ENCODE results near the gene PRAMEF20.
"Not testable (repeated sequence)": the region's sequence is repeated elsewhere in the genome, so short reads cannot be mapped to it uniquely, and the experiment has no call there.

PRAMEF20 gene

DNA sequence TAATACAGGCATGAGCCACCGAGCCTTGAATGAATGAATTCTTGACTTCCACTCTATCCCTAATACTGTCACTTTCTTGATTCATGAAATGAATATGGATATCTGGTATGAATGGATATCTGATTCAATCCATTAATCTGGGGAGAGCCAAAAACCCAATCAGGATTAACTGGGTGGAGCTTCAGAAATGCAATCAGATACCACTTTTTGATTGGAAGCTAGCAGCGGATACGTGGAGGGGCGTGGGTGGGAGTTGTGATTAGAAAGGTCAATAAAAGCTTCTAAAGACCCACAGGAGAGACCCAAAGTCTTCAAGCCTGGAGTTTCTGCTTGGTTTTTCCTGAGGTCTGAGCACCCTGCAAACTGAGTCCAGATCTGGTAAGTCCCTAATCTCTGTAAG lies at the start of gene PRAMEF20:
PRAMEF20 (plus strand) TSS at position 301 of the 400 bp plus-strand sequence. CDS start 5,905 bp downstream, outside the sequence.
- not testable (repeated sequence) for DNase-seq

- not testable (repeated sequence) for DNase-seq
Observed at GRCh38 chr1:13362364-13362763, 47.9 kb upstream of the PRAMEF20 start.

- DNase-seq: not testable (repeated sequence)
Observed at GRCh38 chr1:13364928-13365327, 45.3 kb upstream of the PRAMEF20 start.

DNA sequence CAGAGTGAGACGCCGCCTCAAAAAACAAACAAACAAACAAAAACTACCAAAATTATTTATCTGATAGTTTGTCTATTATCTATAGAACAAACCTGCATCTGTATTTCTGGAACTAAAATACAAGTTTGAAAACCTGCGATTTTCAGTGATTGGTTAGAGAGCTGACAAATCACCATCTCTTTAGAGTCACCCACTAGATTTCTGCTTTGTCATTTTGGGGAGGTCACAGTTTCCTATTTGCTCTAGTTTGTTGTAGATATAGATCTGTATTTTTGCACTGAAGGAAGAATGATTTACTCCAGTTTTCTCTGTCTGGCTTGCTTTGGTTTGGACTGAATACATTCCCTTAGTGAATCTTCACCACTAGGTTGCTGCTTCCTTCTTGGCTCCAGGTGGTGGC lies 43.7 kb upstream of the PRAMEF20 start:
- DNase-seq: not testable (repeated sequence)

DNA sequence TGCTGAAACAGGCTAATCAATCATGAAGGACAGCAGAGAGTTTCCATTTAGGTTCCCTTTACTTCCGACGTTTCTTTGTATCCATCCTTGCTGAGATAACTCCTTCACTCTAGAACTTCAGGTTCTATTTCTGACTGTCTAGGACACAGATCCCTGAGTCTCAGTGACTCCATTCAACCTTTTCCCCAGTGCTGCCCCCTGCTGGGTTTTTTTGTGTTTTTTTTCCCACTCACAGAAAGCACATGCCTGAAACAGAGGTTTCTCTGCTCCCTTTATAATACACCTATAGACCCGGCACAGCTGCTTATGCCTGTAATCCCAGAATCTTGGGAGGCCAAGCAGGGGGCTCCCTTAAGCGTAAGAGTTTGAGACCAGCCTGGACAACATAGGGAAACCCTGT lies 41.7 kb upstream of the PRAMEF20 start:
- not testable (repeated sequence) for DNase-seq

GRCh38 chr1:13378983-13379382 lies 31.3 kb upstream of the PRAMEF20 start:
- DNase-seq: not testable (repeated sequence)

GRCh38 chr1:13380380-13380779 lies 29.9 kb upstream of the PRAMEF20 start:
- DNase-seq: not testable (repeated sequence)

- not testable (repeated sequence) for DNase-seq
Observed at GRCh38 chr1:13389332-13389731, 20.9 kb upstream of the PRAMEF20 start, which contains the start of gene PRAMEF17. TSS of gene PRAMEF17 (plus strand) at chr1:13389632. CDS start at chr1:13389658, 26 bp downstream.

DNA sequence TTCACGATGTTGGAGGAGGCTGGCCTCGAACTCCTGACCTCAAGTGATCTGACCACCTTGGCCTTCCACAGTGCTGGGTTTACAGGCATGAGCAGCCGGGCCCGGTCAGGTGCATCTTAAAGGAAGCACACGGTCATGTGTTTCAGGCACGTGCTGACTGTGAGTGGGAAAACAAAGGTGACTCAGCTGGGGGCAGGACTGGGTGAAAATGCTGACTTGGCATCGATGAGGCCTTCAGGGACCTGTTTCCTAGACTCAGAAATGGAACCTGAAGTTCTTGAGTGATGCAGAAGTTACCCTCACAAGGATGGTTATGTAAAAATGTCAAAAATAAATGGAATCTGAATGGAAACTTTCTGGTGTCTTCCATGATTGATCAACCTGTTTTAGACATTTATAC lies 17.2 kb upstream of the PRAMEF20 start:
- DNase-seq: not testable (repeated sequence)

DNA sequence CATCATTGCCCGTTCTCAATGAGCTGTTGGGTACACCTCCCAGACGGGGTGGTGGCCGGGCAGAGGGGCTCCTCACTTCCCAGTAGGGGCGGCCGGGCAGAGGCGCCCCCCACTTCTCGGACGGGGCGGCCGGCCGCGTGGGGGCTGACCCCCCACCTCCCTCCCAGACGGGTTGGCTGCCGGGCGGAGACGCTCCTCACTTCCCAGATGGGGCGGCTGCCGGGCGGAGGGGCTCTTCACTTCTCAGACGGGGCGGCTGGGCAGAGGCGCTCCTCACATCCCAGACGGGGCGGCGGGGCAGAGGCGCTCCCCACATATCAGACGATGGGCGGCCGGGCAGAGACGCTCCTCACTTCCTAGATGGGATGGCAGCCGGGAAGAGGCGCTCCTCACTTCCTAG lies 15.5 kb upstream of the PRAMEF20 start:
- DNase-seq: not testable (repeated sequence)

- DNase-seq: not testable (repeated sequence)
Observed at GRCh38 chr1:13395311-13395710, 14.9 kb upstream of the PRAMEF20 start.

DNA sequence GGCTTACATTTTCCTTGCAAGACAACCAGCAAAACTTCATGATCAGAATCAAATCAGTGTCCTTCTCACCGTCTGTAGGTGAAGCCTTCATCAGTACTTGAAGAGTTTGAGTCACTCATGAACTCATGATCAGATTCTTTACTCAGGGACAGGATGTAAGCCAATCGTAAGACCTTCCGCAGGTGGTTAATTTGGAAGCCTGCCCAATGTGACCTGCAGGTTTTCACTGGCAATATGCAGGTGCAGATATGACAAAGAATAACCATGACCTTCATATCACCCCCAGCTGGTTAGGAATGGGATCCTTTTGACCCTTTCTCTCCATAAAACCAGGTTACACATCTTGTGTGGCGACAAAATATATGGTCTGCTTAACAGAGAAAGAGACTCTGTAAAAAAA lies 2.4 kb upstream of the PRAMEF20 start:
- no peak for DNase-seq

GRCh38 chr1:13430495-13430894 lies 20.2 kb downstream of the PRAMEF20 start:
- no peak for DNase-seq

- DNase-seq: no peak
Observed at GRCh38 chr1:13432251-13432650, 22.0 kb downstream of the PRAMEF20 start.

DNA sequence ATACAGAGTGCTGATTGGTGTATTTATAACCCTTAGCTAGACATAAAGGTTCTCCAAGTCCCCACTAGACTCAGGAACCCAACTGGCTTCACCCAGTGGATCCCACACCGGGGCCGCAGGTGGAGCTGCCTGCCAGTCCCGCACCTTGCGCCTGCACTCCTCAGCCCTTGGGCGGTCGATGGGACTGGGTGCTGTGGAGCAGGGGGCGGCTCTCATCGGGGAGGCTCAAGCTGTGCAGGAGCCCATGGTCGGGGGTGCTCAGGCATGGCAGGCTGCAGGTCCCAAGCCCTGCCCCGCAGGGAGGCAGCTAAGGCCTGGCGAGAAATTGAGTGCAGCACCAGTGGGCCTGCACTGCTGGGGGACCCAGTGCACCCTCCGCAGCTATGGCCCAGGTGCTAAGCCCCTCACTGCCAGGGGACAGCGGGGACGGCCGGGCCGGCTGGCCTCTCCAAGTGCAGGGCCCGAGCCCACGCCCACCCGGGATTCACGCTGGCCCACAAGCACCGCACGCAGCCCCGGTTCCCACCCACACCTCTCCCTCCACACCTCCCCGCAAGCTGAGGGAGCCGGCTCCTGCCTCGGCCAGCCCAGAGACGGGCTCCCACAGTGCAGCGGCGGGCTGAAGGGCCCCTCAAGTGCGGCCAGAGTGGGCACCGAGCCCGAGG lies 23.6 kb downstream of the PRAMEF20 start:
- not testable (repeated sequence) for DNase-seq

GRCh38 chr1:13435458-13435857 lies 25.2 kb downstream of the PRAMEF20 start:
- no peak for DNase-seq

DNA sequence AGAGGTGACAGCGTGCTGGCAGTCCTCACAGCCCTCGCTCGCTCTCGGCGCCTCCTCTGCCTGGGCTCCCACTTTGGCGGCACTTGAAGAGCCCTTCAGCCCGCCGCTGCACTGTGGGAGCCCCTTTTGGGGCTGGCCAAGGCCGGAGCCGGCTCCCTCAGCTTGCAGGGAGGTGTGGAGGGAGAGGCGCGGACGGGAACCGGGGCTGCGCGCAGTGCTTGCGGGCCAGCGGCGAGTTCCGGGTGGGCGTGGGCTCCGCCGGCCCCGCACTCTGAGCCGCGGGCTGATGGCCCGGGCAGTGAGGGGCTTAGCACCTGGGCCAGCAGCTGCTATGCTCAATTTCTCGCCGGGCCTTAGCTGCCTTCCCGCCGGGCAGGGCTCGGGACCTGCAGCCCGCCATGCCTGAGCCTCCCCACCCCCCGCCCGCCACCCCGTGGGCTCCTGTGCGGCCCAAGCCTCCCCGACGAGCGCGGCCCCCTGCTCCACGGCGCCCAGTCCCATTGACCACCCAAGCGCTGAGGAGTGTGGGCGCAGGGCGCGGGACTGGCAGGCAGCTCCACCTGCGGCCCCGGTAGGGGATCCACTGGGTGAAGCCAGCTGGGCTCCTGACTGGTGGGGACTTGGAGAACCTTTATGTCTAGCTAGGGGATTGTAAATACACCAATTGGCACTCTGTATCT lies 29.0 kb downstream of the PRAMEF20 start:
- not testable (repeated sequence) for DNase-seq

DNA sequence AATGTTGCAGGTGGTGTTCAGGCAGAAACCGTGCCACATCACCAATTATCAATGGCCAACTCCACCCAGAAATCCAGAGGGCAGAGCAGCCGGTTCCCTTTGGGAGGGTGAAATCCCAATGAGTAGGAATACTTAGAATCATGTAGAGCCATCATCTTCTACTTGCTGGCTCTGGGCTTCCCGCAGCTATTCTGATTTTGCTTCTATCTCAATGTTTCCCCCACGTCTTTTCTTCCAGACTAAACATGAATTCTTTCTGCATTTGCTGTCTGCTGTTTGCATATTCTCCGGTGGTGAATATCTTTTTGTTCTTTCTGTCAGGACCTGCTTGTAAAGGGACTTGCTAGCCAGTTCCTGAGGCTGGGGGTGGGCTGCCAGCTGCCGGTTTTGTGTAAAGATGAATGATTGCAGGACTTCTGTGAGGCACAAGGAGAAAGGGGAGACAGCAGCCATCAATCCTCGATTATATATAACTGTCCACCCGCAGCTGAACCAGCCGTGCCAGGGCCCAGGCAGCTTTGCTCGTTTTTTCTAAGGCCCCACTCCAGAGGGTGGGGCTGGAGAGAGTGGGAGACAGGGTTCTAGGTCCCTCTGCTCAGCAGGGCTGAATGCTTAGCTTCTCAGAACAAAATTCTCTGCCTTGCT lies 33.2 kb downstream of the PRAMEF20 start:
- DNase-seq: no peak

DNA sequence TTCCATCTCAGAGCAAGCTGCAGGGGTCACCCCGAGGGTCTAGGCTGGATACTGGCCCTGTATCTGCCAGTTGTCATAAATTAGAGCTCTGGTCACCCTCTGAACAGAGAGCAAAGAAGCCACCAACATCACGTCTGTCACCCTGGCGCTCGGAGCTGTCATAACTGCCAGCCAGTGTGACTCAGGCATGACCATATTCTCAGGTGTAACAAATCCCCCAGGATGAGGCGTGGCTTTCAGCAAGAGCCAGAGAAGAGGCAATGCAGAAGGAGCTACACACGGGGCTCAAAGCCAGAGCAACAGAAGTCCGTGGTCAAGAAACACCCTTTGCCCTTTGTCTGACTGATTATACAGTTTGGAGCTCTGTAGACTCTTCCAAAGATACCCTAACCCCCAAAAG lies 40.0 kb downstream of the PRAMEF20 start:
- no peak for DNase-seq

- no peak for DNase-seq
Observed at GRCh38 chr1:13451399-13451965, 41.2 kb downstream of the PRAMEF20 start.

GRCh38 chr1:13456904-13457532 lies 46.8 kb downstream of the PRAMEF20 start:
- DNase-seq: no peak

GRCh38 chr1:13461977-13462376 lies 51.7 kb downstream of the PRAMEF20 start:
- DNase-seq: no peak

- no peak for DNase-seq
Observed at GRCh38 chr1:13462682-13463081, 52.4 kb downstream of the PRAMEF20 start.
